GM19328 (cell line): ENCODE data around the gene PNMA6E.

Experiments
- ATAC-seq: cut with Tn5 transposase; IDR thresholded peaks from one replicate; pipeline ENCODE4 v1.9.1; 2021; ENCODE audit warnings: mild to moderate bottlenecking, moderate library complexity; ENCODE audit not compliant: unreplicated experiment

The PNMA6E gene

GRCh38 chrX:153401133-153401764 lies at the start of gene PNMA6E:
Gene PNMA6E, minus strand, starts transcription at chrX:153401350. Its CDS starts 2,501 bp downstream, at chrX:153398849.
- no peak for ATAC-seq

GRCh38 chrX:153450949-153451277 lies 49.8 kb upstream of the PNMA6E start:
- no peak for ATAC-seq

GRCh38 chrX:153450114-153450948 lies 49.2 kb upstream of the PNMA6E start:
- ATAC-seq: no peak

GRCh38 chrX:153449368-153450113 lies 48.4 kb upstream of the PNMA6E start:
- no peak for ATAC-seq

- ATAC-seq: no peak
Observed at GRCh38 chrX:153448556-153449367, 47.6 kb upstream of the PNMA6E start.

GRCh38 chrX:153447581-153447960 lies 46.4 kb upstream of the PNMA6E start:
- no peak for ATAC-seq

- no peak for ATAC-seq
Observed at GRCh38 chrX:153446950-153447580, 45.9 kb upstream of the PNMA6E start.

GRCh38 chrX:153446636-153446936 lies 45.4 kb upstream of the PNMA6E start:
- no peak for ATAC-seq

- no peak for ATAC-seq
Observed at GRCh38 chrX:153445856-153446635, 44.9 kb upstream of the PNMA6E start, which contains the start of gene TREX2. Gene TREX2, minus strand, starts transcription at chrX:153446056. Its CDS starts 626 bp downstream, at chrX:153445430.

GRCh38 chrX:153445106-153445855 lies 44.1 kb upstream of the PNMA6E start:
- no peak for ATAC-seq

- no peak for ATAC-seq
Observed at GRCh38 chrX:153444333-153445011, 43.3 kb upstream of the PNMA6E start.

GRCh38 chrX:153443476-153444332 lies 42.6 kb upstream of the PNMA6E start:
- no peak for ATAC-seq

GRCh38 chrX:153442463-153442862 lies 41.3 kb upstream of the PNMA6E start:
- ATAC-seq: no peak

- no peak for ATAC-seq
Observed at GRCh38 chrX:153441981-153442380, 40.8 kb upstream of the PNMA6E start.

GRCh38 chrX:153441296-153441695 lies 40.1 kb upstream of the PNMA6E start:
- no peak for ATAC-seq

GRCh38 chrX:153440556-153441135 lies 39.5 kb upstream of the PNMA6E start:
- no peak for ATAC-seq

- ATAC-seq: no peak
Observed at GRCh38 chrX:153439977-153440376, 38.8 kb upstream of the PNMA6E start.
